NCI-H2029 treated with DMSO at 0.1 percent for 48 hours (cell line): ENCODE data around the gene POLN.
"Not testable (repeated sequence)": the region's sequence is repeated elsewhere in the genome, so short reads cannot be mapped to it uniquely, and the experiment has no call there.

Experiments used
- DNase-seq: peaks from one replicate; lab custom pipeline; 2025; lab: John Stamatoyannopoulos, UW

Gene POLN

GRCh38 chr4:2219233-2219760, 22.6 kb downstream of the POLN start:
- no peak for DNase-seq

GRCh38 chr4:2218436-2218835, 23.5 kb downstream of the POLN start:
- DNase-seq: no peak

- DNase-seq: no peak
These were observed 24.2 kb downstream of the POLN start for GRCh38 chr4:2217726-2218125.

- DNase-seq: no peak
These were observed 29.1 kb downstream of the POLN start for GRCh38 chr4:2212831-2213230.

GRCh38 chr4:2202789-2203188, 39.1 kb downstream of the POLN start:
- DNase-seq: not testable (repeated sequence)

- DNase-seq: no peak
These were observed 47.4 kb downstream of the POLN start for GRCh38 chr4:2194496-2194895.

- no peak for DNase-seq
These were observed 48.6 kb downstream of the POLN start for GRCh38 chr4:2193326-2193725.

- DNase-seq: no peak
These were observed 55.1 kb downstream of the POLN start for GRCh38 chr4:2186865-2187172.

- DNase-seq: no peak
These were observed 55.6 kb downstream of the POLN start for GRCh38 chr4:2186133-2186864.

- no peak for DNase-seq
These were observed 58.5 kb downstream of the POLN start for GRCh38 chr4:2183394-2183793.

GRCh38 chr4:2182994-2183393, 58.9 kb downstream of the POLN start:
- DNase-seq: no peak

- no peak for DNase-seq
These were observed 61.5 kb downstream of the POLN start for GRCh38 chr4:2180410-2180809.

- no peak for DNase-seq
These were observed 62.2 kb downstream of the POLN start for GRCh38 chr4:2179717-2180116.

GRCh38 chr4:2178986-2179385, 62.9 kb downstream of the POLN start:
- DNase-seq: no peak

GRCh38 chr4:2177443-2178093, 64.4 kb downstream of the POLN start:
- DNase-seq: no peak

GRCh38 chr4:2175990-2176698, 65.8 kb downstream of the POLN start:
- DNase-seq: no peak

GRCh38 chr4:2174061-2174460, 67.9 kb downstream of the POLN start:
- no peak for DNase-seq

GRCh38 chr4:2172627-2173231, 69.2 kb downstream of the POLN start:
- DNase-seq: no peak

- DNase-seq: no peak
These were observed 69.8 kb downstream of the POLN start for GRCh38 chr4:2172161-2172560.

GRCh38 chr4:2168469-2169319, 73.2 kb downstream of the POLN start:
- DNase-seq: no peak

- no peak for DNase-seq
These were observed 75.7 kb downstream of the POLN start for GRCh38 chr4:2166253-2166652.

GRCh38 chr4:2165391-2165790, 76.5 kb downstream of the POLN start:
- no peak for DNase-seq
